ENCODE data around the gene RPS6KC1.
"Not testable (repeated sequence)": the region's sequence is repeated elsewhere in the genome, so short reads cannot be mapped to it uniquely, and the experiment has no call there.

RPS6KC1 gene

GRCh38 chr1:213291526-213291925, 240.5 kb downstream of the RPS6KC1 start:
- no peak for DNase-seq

- no peak for DNase-seq
Measured at GRCh38 chr1:213292614-213293013, 241.6 kb downstream of the RPS6KC1 start.

GRCh38 chr1:213295860-213296259, 244.8 kb downstream of the RPS6KC1 start:
- DNase-seq = no peak

GRCh38 chr1:213296558-213296957, 245.5 kb downstream of the RPS6KC1 start:
- no peak for DNase-seq

GRCh38 chr1:213297021-213297420, 246.0 kb downstream of the RPS6KC1 start:
- no peak for DNase-seq

GRCh38 chr1:213300433-213300832, 249.4 kb downstream of the RPS6KC1 start:
- no peak for DNase-seq

GRCh38 chr1:213301524-213301923, 250.5 kb downstream of the RPS6KC1 start:
- DNase-seq = not testable (repeated sequence)

- DNase-seq = no peak
Measured at GRCh38 chr1:213303286-213303685, 252.2 kb downstream of the RPS6KC1 start.

GRCh38 chr1:213315571-213315970, 264.5 kb downstream of the RPS6KC1 start:
- DNase-seq = no peak

- DNase-seq = not testable (repeated sequence)
Measured at GRCh38 chr1:213318458-213318857, 267.4 kb downstream of the RPS6KC1 start.

GRCh38 chr1:213320191-213320870, 269.3 kb downstream of the RPS6KC1 start:
- DNase-seq = no peak

All from NCI-H526 (cell line).